Measurements from ENCODE around the gene CD46. TPM values are rescaled to one million over a fixed set of nuclear protein-coding genes. Genes with fewer than 3 reads are reported as not detected.

CD46 gene
- total and polyA plus RNA-seq, 10 of the 15 experiments (the other 5 are each of a cell fraction or from before 2014, with no cell fraction given): 61.1 to 198 (median 81.4) TPM

DNA sequence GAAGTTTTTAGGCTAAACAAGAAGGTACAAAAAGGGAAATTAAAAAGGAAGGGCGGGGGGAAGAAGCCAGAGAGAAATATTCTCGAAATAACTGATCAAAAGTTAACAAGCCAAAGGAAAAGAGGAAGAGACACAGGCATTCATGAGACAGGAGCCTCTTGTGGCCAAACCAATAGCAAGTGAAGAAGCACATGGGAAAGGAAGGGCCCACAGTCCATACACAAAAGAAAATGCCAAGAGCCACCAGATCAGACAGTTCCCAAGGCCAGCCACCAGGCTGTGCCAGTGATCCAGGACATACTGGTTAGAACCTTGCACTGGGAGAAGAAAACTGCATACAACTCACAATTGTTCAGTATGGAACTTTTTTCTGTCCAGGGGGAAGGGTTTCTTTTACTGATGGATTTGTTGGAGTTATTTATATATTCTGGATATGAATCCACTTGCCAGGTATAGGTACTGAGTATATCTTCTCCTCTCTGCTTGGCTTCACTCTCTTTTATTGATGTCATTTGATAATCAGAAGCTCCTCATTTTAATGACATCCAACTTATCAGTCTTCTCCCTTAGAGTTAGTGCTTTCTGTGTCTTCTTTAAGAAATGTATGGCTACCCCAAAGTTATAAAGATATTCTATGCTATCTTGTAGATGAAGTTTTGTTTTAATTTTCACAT is 76.8 kb downstream of the CD46 start (continued):
- TF ChIP-seq, protein P1, sequence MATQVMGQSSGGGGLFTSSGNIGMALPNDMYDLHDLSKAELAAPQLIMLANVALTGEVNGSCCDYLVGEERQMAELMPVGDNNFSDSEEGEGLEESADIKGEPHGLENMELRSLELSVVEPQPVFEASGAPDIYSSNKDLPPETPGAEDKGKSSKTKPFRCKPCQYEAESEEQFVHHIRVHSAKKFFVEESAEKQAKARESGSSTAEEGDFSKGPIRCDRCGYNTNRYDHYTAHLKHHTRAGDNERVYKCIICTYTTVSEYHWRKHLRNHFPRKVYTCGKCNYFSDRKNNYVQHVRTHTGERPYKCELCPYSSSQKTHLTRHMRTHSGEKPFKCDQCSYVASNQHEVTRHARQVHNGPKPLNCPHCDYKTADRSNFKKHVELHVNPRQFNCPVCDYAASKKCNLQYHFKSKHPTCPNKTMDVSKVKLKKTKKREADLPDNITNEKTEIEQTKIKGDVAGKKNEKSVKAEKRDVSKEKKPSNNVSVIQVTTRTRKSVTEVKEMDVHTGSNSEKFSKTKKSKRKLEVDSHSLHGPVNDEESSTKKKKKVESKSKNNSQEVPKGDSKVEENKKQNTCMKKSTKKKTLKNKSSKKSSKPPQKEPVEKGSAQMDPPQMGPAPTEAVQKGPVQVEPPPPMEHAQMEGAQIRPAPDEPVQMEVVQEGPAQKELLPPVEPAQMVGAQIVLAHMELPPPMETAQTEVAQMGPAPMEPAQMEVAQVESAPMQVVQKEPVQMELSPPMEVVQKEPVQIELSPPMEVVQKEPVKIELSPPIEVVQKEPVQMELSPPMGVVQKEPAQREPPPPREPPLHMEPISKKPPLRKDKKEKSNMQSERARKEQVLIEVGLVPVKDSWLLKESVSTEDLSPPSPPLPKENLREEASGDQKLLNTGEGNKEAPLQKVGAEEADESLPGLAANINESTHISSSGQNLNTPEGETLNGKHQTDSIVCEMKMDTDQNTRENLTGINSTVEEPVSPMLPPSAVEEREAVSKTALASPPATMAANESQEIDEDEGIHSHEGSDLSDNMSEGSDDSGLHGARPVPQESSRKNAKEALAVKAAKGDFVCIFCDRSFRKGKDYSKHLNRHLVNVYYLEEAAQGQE (IDR thresholded peaks at IDR 0.05; ENCODE audit: low read depth, low read length): no peak
- TF ChIP-seq, protein P2, sequence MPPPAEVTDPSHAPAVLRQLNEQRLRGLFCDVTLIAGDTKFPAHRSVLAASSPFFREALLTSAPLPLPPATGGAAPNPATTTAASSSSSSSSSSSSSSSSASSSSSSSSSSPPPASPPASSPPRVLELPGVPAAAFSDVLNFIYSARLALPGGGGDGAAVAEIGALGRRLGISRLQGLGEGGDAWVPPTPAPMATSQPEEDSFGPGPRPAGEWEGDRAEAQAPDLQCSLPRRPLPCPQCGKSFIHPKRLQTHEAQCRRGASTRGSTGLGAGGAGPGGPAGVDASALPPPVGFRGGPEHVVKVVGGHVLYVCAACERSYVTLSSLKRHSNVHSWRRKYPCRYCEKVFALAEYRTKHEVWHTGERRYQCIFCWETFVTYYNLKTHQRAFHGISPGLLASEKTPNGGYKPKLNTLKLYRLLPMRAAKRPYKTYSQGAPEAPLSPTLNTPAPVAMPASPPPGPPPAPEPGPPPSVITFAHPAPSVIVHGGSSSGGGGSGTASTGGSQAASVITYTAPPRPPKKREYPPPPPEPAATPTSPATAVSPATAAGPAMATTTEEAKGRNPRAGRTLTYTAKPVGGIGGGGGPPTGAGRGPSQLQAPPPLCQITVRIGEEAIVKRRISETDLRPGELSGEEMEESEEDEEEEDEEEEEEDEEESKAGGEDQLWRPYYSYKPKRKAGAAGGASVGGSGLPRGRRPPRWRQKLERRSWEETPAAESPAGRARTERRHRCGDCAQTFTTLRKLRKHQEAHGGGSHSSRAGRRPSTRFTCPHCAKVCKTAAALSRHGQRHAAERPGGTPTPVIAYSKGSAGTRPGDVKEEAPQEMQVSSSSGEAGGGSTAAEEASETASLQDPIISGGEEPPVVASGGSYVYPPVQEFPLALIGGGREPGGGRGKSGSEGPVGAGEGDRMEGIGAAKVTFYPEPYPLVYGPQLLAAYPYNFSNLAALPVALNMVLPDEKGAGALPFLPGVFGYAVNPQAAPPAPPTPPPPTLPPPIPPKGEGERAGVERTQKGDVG (CRISPR knock-in tag; IDR thresholded peaks at IDR 0.05): no peak
- TF ChIP-seq MXI1 (IDR thresholded peaks at IDR 0.05; ENCODE audit: low read depth, low read length): peak; percentile 49; the same call in 1 of the 2 replicates
- no peak for TF ChIP-seq RAD51 (IDR thresholded peaks at IDR 0.05)
- peak; percentile 55; the same call in 1 of the 2 replicates for TF ChIP-seq EED (IDR thresholded peaks at IDR 0.05; ENCODE audit: low read depth)
- TF ChIP-seq POU2F2 (IDR thresholded peaks at IDR 0.05; ENCODE audit: borderline replicate concordance, low read depth, low read length): peak; percentile 58; the same call in 1 of the 3 replicates
- TF ChIP-seq EP300 (IDR thresholded peaks at IDR 0.05; ENCODE audit: borderline replicate concordance in 1 of 2, control insufficient read depth in 1 of 2, low read depth in 2 of 2, low read length in 2 of 2): no peak
- TF ChIP-seq, protein P3, sequence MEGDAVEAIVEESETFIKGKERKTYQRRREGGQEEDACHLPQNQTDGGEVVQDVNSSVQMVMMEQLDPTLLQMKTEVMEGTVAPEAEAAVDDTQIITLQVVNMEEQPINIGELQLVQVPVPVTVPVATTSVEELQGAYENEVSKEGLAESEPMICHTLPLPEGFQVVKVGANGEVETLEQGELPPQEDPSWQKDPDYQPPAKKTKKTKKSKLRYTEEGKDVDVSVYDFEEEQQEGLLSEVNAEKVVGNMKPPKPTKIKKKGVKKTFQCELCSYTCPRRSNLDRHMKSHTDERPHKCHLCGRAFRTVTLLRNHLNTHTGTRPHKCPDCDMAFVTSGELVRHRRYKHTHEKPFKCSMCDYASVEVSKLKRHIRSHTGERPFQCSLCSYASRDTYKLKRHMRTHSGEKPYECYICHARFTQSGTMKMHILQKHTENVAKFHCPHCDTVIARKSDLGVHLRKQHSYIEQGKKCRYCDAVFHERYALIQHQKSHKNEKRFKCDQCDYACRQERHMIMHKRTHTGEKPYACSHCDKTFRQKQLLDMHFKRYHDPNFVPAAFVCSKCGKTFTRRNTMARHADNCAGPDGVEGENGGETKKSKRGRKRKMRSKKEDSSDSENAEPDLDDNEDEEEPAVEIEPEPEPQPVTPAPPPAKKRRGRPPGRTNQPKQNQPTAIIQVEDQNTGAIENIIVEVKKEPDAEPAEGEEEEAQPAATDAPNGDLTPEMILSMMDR (IDR thresholded peaks at IDR 0.05 in 2 of 3, conservative IDR thresholded peaks at IDR 0.05 in 1 of 3; ENCODE audit: control insufficient read depth in 2 of 3, extremely low read depth in 1 of 3, insufficient read depth in 1 of 3, low read depth in 3 of 3, low read length in 3 of 3): peak; percentile 83 to 95 (median 93)
- no peak for TF ChIP-seq WRNIP1 (IDR thresholded peaks at IDR 0.05; ENCODE audit: borderline replicate concordance, low read depth, low read length)
- 0 out of 2 replicates have a peak, but pooled peaks have one; percentile 8 for TF ChIP-seq ATF7 (IDR thresholded peaks at IDR 0.05; ENCODE audit: low read depth)
- TF ChIP-seq DPF2 (IDR thresholded peaks at IDR 0.05): no peak
- no peak for TF ChIP-seq ZNF207 (IDR thresholded peaks at IDR 0.05; ENCODE audit: borderline replicate concordance)
- peak; percentile 81 for TF ChIP-seq SPI1 (IDR thresholded peaks at IDR 0.05; ENCODE audit: borderline replicate concordance, insufficient read depth, low read depth, low read length)
- no peak for TF ChIP-seq TAF1 (IDR thresholded peaks at IDR 0.05; ENCODE audit: borderline replicate concordance, low read depth, low read length)
- peak; percentile 76 to 77 for TF ChIP-seq IKZF2 (IDR thresholded peaks at IDR 0.05)
- TF ChIP-seq, protein P4, sequence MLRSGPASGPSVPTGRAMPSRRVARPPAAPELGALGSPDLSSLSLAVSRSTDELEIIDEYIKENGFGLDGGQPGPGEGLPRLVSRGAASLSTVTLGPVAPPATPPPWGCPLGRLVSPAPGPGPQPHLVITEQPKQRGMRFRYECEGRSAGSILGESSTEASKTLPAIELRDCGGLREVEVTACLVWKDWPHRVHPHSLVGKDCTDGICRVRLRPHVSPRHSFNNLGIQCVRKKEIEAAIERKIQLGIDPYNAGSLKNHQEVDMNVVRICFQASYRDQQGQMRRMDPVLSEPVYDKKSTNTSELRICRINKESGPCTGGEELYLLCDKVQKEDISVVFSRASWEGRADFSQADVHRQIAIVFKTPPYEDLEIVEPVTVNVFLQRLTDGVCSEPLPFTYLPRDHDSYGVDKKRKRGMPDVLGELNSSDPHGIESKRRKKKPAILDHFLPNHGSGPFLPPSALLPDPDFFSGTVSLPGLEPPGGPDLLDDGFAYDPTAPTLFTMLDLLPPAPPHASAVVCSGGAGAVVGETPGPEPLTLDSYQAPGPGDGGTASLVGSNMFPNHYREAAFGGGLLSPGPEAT (IDR thresholded peaks at IDR 0.05; ENCODE audit: low read depth): peak; percentile 66; the same call in 1 of the 2 replicates
